Measurements from ENCODE around the gene SAP30L.

SAP30L gene

DNA sequence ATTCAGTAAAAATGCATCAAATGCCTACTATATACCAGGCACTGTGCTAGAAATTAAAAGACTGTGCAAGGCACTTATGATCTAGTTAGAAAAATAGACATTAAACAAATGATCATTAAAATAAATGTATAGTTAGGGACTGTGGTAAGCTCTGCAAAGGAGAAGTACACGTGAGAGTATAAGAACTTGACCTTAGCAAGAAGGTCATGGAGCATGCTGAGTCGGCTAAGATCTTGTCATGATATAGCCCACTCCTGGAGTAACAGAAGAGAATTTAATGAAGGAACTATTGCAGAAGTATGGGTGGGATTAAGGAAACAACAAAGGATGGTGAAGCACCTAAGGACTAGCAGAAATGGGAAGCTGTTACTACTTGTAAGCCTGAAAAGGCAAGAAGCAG lies 23.5 kb upstream of the SAP30L start:
- DNase-seq, result no peak

DNA sequence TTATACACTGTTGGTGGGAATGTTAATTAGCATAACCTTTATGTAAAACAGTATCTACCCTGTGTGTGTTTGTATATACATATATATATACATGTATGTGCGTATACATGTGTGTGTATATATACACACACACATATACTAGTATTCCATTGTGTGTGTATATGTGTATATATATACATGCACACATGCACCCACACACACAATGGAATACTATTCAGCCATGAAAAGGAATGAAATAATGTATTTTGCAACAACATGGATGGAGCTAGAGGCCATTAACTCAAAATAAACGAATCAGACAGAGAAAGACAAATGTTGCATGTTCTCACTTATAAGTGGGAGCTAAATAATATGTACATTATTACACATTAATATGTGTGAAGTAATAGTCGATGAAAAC lies 17.6 kb upstream of the SAP30L start:
- DNase-seq, result no peak

DNA sequence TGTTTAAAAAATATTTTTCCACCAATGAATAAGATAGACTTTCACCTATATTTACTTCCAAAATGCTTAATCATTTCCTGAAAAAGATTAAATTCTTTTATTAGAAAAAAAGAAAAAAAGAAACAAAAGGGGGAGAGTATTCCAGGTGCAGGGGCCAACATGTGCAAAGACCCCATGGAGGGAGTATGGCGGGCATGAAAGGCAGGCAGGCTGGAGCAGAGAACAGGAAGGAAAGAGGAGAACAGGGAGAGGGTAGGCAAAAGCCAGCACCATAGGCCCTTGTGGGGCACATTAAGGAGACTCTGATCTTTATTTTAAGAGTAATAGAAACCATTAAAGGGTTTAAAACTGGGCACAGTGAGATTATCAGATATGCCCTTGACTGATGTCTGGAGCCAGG lies 16.5 kb upstream of the SAP30L start:
- no peak for DNase-seq

DNA sequence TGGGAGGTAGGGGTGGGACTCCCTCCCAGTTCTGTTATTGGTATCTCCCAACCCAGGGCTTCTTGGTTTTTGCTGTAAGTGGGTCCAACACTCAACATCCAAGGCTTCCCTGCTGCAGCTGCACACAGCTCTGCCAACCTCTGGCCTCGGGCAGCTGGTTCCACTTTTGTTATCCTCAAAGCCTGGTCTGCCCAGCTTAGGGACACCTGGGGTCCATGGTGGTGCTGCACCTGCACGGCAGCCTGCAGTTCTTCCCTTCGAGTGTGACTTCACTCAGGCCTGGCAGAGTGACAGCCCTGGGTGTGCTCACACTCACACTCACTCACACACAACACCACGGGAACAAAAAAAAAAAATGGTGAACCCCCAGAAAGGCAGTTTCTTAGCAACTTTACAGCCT lies 15.3 kb upstream of the SAP30L start:
- DNase-seq, result no peak

DNA sequence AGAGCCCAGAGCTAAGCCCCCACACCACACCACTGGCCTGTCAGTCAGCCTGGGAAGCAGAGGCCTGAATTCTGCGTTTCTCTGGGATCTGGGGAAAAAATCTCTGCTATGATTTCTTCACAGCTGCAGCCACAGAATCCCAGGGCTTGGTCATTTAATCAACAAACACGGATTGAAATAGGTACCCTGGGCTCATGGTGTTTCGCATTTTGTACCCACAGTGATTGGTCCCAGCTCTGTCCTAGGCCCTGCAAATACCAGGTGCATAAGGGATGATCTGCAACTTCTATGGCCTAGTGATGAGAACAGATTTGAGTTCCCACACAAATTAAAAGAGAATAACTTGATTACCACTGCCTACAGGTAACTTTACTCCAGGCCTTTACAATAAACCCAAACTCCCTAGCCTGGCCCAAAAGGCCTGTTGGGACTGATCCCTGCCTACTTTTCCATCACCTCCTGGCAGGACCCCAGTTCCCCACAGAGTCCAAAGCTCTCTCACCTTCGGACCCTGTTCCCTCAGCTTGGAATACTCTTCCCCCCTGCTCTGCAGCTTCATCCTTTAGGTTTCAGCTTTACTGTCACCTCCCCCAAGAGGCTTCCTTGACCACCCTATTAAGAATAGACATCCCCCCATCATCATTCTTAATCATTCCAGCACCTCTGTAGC lies 14.7 kb upstream of the SAP30L start:
- DNase-seq, result no peak

DNA sequence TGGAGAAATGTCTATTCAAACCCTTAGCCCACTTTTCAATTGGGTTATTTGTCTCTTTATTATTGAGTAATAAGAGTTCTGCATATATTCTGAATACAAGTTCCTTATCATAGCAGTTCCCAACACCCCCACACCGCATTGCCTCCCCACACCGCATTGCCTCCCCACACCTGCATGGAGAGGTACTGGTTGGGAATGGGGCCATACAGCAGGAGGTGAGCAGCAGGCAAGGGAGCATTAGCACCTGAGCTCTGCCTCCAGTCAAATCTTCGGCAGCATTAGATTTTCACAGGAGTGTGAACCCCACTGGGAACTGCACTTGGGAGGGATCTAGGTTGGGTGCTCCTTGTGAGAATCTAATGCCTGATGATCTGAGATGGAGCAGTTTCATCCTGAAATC lies 10.6 kb upstream of the SAP30L start:
- DNase-seq, result no peak

DNA sequence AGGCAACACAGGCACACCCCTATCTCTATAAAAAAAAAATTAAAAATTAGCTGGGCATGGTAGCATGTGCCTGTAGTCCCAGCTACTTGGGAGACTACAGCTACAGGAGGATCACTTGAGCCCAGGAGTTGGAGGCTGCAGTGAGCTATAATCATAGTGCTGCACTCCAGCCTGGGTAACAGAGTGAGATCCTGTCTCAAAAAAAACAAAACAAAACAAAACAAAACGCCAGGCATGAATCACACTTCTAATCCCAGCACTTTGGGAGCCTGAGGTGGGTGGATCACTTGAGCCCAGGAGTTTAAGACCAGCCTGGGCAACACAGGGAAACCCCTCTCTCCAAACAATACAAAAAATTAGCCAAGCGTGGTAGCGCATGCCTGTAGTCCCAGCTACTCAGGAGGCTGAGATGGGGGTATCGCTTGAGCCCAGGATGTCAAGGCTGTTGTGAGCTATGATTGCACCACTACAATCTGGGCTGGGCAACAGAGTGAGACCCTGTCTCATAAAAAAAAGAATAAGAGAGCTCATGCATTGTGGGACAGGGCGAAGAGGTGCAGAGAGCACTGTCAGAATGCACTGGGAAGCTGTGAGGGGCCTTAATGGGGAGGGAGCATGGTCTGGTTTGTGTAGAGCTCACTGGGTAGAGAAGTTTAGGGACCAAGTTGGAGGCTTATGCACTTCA lies 8.4 kb upstream of the SAP30L start:
- DNase-seq, result no peak

DNA sequence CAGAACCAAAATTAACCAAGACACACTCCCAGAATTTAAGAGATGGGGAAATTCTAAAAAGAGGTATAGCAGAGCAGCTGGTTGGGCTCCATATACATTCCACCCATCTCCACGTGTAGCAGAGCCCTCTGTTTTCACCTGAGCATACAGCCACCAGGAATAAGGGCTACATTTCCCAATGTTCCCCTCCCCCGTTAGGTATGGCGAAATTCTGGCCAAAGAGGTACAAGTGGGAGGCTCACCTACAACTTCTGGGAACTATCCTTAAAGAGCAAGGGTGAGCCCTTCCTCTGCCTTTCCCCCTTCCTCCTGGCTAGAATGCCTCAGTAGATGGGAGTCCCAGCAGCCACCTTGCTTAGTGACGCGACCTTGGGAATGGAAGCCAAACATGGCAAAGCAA lies 5.3 kb upstream of the SAP30L start:
- no peak for DNase-seq

DNA sequence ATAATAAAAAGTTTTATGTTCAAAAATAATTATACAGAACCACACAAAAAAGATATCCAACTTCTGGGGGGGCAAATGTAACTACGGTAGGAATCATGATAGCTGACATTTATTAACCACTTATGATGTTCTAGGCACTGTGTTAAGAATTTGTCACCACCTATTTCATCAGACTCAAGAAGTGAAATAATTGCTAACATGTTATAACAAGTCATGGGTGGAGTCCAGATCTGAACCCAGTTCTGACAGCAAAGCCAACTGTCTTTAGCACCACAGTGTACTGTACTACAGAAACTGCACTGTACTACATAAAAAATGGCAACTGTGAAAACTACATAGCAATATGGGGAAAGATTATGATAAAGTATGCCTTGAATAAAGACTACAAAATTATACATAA lies 3.0 kb upstream of the SAP30L start:
- DNase-seq, result no peak

DNA sequence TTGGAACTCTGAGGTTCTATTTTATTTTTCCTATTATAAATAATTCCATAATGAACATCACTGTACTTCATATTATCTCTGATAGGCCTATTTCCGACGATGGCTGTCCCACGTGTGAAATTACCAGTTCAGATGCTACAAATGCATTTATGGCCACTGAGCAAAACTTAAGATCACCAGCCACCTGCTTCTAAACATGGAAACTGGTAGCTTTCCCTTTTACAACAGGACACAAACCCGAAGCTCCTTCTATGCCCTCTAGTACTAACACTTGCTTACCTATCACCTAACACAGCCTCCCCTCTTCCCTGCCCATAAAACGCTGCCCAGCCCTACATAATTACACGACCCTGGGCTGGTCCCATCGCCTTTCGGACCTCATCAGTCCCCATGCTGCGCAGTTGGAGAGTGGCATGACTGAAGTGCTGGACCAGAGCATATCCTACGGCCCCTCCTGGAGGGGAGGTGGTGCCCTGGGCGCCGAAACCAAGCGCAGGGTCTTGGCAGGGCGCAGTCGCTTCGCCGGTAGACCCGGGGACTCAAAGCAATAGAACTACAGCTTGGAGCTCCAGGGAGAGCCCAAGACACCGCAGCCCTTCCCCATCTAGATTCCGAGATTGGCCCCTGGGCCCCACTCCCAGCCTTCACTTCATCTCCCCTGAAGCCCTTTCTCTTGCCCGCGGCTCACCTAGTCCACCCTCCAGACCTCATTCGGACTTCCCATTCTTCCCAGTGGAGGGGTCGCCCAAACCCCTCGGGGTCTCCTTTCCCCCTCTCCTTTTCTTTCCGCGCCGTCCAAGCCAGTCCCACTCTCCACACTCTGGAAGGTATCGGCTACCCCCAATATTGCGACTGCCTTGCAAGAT lies 1.0 kb upstream of the SAP30L start:
- peak; percentile 7 for DNase-seq

DNA sequence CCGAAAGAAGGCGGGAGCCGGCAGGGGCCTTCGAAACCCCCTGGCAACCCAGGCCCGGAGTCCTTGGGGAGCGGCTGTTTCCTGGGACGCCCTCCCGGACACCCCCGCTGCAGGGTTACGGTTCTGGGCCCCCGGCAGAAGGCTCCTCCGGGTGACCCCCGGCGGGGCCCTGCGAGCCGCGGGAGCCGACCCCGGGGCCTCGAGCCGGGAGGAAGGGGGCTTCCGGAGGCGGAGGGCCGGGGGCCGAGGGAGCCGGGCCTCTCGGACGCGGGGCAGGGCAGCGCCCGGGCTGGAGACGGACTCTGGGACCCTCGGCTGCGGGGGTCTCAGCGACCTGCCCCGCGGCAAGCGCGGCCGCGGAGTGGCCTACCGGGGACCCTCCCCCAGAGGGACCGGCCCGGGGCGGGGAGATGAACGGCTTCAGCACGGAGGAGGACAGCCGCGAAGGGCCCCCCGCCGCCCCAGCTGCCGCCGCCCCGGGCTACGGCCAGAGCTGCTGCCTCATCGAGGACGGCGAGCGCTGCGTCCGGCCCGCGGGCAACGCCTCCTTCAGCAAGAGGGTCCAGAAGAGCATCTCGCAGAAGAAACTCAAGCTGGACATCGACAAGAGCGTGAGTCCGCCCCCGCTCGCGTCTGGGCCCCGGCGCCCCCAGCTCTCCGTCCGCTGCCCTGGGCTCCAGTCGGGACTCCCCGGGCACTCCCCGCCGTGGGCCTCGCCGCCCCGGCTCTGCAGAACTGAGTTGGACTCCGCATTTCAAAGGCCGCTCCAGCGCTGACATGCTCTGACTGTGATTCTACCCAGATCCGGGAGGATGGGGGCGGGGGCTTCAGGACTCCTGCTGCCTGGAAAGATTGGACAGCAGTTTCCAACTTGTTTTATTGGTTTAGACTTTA lies 645 bp downstream of the SAP30L start:
- peak; percentile 60 for DNase-seq

DNA sequence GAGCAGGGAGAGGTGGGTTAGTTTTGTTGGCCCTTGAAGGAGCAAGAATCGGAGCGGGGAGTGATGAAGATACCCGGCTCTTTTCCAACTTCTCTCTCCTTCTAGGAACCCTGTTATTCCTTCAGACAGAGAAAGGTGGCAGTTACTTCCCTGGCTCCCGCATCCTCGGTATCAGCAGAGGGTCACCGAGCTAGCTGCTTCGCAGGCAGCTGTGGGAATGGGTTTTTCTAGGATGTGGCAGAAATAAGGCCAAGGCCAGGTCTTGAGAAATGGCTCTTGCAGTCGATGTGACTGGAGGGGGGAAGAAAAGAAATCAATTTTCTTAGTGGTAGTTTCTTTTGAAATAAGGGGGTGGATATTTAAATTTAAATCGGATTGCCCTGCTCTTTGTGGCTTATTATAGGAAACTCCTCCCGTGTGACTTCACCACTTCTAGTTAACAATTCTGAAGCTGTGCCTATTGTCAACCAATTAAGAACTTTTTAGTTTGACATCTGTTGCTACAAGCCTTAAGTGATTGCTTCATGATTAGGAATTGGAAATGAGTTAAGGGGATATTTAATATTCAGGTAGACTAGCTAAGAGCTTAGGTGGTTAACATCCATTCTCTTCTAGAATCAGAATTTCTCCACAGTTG lies 1.4 kb downstream of the SAP30L start:
- no peak for DNase-seq

DNA sequence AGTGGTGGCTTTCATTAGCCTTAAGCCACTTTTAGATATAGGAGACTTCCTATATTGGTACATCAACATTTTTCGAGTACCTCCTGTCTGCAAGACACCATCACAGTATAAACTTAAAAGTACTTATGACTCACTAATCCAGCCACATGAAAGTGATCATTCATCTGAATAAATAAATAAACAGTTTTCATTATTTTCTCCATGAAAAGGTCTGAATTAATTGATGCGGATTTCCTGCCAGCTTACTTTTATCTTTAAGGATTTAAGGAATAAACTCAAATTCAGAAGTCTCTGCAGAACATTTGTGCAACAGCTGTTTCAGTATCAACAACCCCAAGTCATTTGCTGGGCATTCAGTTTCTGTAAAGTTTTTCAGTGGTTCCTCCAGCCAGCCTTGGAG lies 4.0 kb downstream of the SAP30L start:
- DNase-seq, result no peak

DNA sequence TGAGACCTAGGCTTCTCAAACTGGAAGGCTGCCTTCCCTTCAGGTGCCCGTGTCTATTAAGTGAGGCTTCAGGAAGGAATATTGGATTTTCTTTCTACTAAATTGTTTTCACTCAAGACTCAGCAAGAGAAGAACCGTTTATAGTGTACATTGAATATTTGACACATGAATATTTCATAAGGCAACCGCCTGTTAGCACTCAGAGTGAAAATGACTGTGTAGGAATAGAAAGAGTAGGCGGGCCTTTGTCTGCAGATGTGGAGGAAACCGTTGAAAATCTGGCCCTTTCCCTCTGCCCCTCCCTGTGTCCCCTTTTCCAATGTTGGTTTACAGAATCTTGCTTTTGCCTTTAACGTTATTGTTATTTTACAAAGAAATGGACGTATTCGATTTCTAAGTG lies 6.2 kb downstream of the SAP30L start:
- no peak for DNase-seq

DNA sequence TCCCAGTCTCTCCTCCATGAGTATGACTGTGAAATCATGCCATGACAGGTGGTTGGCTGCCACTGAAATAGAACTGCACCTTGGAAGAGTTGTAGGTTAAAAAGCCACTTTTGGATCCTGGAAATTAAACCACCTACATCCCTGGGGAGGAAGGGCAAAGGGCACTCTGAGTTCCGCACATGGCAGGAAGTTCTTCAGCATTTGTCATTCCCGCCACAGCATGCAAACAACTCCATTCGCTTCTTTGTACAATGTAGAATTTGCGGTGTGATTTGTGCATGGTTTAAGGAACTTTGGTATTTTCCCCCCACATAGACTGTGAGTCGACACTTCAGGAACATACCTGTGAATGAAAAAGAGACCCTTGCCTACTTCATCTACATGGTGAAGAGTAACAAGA lies 9.8 kb downstream of the SAP30L start:
- no peak for DNase-seq

DNA sequence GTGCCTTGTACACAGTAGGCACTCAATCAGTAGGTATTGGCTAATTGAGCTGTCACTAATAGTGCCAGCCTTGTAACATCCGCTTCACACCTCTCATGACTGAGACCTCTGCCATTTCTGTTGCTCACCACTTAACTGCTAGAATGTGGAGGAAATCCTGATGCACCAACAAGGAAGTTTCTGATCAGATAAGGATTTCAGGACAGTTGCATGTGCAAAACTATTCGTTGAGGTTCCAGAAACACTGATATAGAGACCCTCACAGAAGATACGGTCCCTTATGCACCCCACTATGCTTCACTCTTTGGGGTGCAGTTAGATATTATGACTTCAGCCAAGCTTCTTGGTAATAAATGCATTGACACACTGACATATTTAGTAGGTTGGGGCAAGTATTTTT lies 10.7 kb downstream of the SAP30L start:
- no peak for DNase-seq

DNA sequence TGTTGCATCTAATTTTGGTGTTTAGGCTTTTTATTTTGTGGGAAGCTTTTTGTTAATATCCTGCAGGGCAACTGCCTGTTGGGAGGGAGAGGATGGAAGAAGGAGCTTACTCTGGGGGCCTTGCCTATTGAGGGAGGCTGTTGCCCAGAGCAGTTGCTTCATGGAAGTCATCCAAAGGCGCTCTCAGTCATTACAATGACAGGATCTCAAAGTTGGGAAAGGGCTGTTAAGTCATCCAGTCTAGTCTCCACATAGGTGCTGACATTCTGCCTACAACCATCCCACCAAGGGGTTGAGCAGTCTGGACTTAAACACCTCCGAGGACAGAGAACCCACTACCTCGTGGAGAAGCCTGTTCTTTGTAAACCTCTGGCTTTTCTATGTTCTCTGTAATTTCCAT lies 13.2 kb downstream of the SAP30L start:
- DNase-seq, result no peak

DNA sequence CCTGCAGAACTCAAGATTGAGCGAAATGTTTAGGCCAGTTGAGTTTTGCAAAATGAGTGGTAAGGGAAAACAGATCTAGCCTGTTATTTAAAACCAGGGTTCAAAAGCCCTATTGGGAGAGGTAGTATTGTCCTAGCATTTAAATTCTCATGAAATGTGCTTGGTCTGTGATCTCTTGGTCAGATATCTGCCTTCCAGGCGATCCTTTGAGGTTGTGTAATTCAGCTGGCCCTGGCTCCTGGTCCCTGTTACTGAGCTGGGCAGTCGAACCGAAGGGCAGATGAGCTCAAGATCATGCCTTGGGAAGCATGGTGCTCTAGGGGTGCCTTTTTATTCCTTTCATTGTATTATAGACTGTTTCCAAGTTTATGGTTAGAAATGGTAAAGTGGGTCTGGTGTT lies 14.4 kb downstream of the SAP30L start:
- DNase-seq, result no peak

DNA sequence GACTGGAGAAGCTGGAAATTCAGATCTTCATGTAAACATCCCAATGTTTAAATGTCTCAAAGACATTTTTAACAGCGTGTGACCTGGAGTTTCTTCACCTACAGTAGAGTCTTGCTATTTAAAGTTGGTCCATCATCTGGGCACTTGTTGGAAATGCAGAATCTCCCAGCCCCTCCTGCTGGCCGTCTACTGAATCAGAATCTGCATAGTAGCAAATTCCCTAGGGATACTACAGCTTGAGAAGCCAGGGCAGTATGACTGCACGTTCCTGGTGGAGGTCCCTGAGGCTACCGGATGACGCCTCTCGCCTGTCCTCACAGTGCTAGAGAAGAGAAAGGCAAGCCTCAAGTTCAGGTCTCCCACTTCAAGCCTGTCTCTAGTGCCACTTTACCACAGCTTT lies 15.7 kb downstream of the SAP30L start:
- DNase-seq, result no peak

DNA sequence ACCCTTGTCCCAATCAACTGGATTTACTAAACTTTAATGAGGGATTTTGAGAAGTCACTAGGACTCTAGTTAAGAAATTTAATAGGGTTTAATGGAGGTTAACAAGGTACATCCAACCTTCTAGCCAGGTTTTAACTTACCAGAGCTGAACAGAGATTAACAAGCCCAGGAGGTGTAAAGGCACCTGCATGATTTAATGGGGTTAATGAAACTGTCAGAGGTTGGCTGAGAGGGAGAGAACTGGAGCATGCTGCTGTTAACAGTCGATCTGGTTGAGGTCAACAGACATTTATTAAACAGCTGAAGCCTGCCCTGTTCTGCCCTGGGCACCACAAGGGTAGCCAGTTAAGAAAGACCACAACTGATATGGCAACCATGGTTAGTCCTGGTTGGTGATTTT lies 18.6 kb downstream of the SAP30L start:
- DNase-seq, result no peak

DNA sequence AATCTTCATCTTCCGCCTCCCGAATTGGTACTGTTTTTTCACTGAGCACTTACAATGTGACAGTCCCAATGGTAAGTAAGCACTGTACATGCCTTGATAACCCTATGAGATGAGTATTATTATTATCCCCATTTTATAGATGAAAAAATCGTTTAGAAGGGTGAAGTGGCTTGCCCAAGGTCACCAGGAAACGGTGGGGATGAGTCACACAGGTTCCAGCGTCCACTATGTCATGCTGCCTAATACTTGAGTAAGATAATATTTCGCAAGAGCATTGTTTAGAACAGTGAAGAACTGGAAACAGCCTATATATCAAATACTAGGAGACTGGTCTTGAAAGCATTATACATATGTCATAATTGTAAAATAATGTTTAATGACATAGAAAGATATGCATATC lies 19.4 kb downstream of the SAP30L start:
- DNase-seq, result no peak

DNA sequence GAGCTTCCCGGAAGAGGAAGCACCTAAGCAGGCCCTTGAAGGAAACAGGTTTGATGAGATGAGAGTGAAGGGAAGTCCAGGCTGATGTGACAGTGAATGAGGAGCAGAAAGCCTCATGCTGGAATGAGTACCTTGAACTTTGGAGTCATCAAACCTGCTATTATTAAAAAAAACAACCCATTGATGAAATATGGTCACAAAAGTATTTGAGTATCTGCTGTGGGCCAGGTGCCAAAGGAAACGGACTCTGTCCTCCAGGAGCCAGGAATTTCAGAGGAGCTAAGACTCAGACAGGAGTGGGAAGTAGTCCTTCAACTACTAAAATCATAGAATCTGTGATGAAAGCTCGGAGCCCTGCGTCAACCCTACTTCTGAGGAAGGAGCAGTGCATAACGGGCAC lies 20.4 kb downstream of the SAP30L start:
- DNase-seq, result no peak

DNA sequence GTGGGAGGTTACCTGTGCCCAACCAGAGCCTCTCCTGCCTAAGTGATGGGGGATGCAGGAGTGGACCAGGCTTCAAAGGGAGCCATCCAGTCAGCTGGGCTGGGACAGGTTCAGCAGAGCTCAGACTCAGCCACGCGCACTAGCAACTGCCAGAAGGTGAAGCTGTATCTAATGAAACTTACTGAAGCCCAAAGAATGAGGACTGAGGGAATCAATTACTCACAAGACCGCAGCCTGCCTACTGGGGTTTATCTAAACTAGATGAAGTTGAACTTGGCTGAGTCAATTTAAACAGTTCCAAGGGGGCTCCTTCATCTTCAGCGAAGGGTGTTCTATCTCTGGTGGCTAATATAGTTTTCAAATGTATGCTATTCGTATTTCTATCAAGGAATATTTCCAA lies 20.9 kb downstream of the SAP30L start:
- no peak for DNase-seq

All from kidney glomerular epithelial cell (primary cell).